Brain microvascular endothelial cell (primary cell): ENCODE results near the gene SHTN1.

Experiments used
- DNase-seq: peaks from one replicate; pipeline ENCODE4 v3.0.0-alpha.2; 2020
- H3K27ac ChIP-seq: fragments of 250-450 bp; sonication (Bioruptor Pico); 2 replicates; pipeline ENCODE4 v1.5.1; 2020; ENCODE audit warnings: mild to moderate bottlenecking, moderate library complexity
- H3K27me3 ChIP-seq: fragments of 250-450 bp; sonication (Bioruptor Pico); replicated peaks from 2 replicates; pipeline ENCODE4 v1.5.1; 2020; ENCODE audit warnings: mild to moderate bottlenecking
- H3K36me3 ChIP-seq: fragments of 250-450 bp; sonication (Bioruptor Pico); replicated peaks from 2 replicates; pipeline ENCODE4 v1.5.1; 2020; ENCODE audit warnings: mild to moderate bottlenecking
- H3K4me3 ChIP-seq: 2 replicates; pipeline ENCODE4 v1.5.1; 2011; ENCODE audit warnings: low read depth, mild to moderate bottlenecking, control low read depth, low read length, moderate library complexity
- CTCF ChIP-seq: IDR thresholded peaks from 2 replicates; pipeline ENCODE4 v1.5.1; 2011; ENCODE audit warnings: low read depth, mild to moderate bottlenecking, moderate library complexity, low read length, control low read depth, inconsistent platforms; ENCODE audit errors: missing control alignments
- in situ Hi-C: cut with HindIII; loops from 2 replicates; pipeline ENCODE4 v1.10.0; 2017; ENCODE audit warnings: low sequenced_read_pairs, low pct_ligation_motif_present

The SHTN1 gene

GRCh38 chr10:116926426-116926825 lies 78.6 kb downstream of the SHTN1 start:
- Histone ChIP-seq H3K27ac (no peak overlapping the region), H3K36me3 (no peaks in the 10 kb centered on the region), H3K4me3 (no peak overlapping the region), H3K27me3 (no peaks in the 10 kb centered on the region)
- no peak for DNase-seq
- no peak for TF ChIP-seq CTCF
- in situ Hi-C loops, result no loop called here

GRCh38 chr10:116925056-116925455 lies 79.9 kb downstream of the SHTN1 start:
- H3K27me3 ChIP-seq, result no peaks in the 10 kb centered on the region
- TF ChIP-seq CTCF, result no peak
- in situ Hi-C loops, result no loop called here
- no peak overlapping the region for H3K4me3 ChIP-seq
- no peaks in the 10 kb centered on the region for H3K36me3 ChIP-seq
- DNase-seq, result no peak
- H3K27ac ChIP-seq, result no peak overlapping the region

DNA sequence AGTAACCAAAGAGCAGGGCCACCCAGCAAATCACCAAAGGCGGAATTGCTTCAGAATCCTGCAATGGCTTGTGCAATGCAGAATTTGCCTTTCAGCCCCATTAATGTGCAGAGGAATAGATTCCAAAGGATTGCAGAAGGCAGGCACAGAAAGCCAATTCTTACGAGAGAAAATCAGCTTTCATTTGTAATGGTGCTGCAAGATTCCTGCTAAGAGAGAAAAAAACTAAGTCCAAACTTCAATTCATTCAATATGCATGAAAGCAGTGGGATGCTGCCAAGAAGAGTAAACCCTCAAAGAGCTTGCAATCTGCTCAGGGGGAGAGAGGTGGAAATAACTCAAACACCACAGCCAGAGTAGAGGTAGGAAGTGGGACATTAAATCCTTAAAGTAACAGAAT lies 85.3 kb downstream of the SHTN1 start:
- H3K4me3 ChIP-seq, result no peak overlapping the region
- DNase-seq, result no peak
- H3K27ac ChIP-seq, result no peak overlapping the region
- no peak for TF ChIP-seq CTCF
- no peaks in the 10 kb centered on the region for H3K27me3 ChIP-seq
- no peaks in the 10 kb centered on the region for H3K36me3 ChIP-seq
- in situ Hi-C loops, result no loop called here

- in situ Hi-C loops, result no loop called here
Observed at GRCh38 chr10:116919164-116919563, 85.8 kb downstream of the SHTN1 start.

GRCh38 chr10:116918583-116918982 lies 86.4 kb downstream of the SHTN1 start:
- Histone ChIP-seq H3K4me3 (no peak overlapping the region), H3K27me3 (no peaks in the 10 kb centered on the region), H3K27ac (no peak overlapping the region), H3K36me3 (no peaks in the 10 kb centered on the region)
- in situ Hi-C loops, result no loop called here
- no peak for TF ChIP-seq CTCF
- no peak for DNase-seq

More at GRCh38 chr10:116919164-116919563, 85.8 kb downstream of the SHTN1 start:
- no peak for TF ChIP-seq CTCF
- no peaks in the 10 kb centered on the region for H3K27me3 ChIP-seq
- no peak overlapping the region for H3K4me3 ChIP-seq
- H3K27ac ChIP-seq, result no peak overlapping the region
- H3K36me3 ChIP-seq, result no peaks in the 10 kb centered on the region
- DNase-seq, result no peak

GRCh38 chr10:116917481-116917880 lies 87.5 kb downstream of the SHTN1 start:
- Histone ChIP-seq H3K27ac (no peak overlapping the region), H3K27me3 (no peaks in the 10 kb centered on the region), H3K36me3 (no peaks in the 10 kb centered on the region), H3K4me3 (no peak overlapping the region)
- DNase-seq, result no peak
- TF ChIP-seq CTCF, result no peak
- in situ Hi-C loops, result no loop called here
